Body of pancreas (tissue), 4 donors: ENCODE measurements around the gene UST.

ENCODE experiments used
- POLR2A ChIP-seq, 3 donors: fragments of 450-650 bp; IDR thresholded peaks; one replicate each; pipeline ENCODE4 v1.6.1; 2016; ENCODE audit warnings: antibody characterized with exemption in 3 of 3, mild to moderate bottlenecking in 2 of 3
- TF ChIP-seq, protein P1 (sequence below), 7 experiments: fragments of 450-650 bp in 4 of 7; fragments of 200-600 bp in 3 of 7; sonication (generic) in 3 of 7; IDR thresholded peaks; one replicate each; pipeline ENCODE4 v1.5.1; 2016 to 2019; ENCODE audit warnings: antibody characterized with exemption in 7 of 7

DNA sequence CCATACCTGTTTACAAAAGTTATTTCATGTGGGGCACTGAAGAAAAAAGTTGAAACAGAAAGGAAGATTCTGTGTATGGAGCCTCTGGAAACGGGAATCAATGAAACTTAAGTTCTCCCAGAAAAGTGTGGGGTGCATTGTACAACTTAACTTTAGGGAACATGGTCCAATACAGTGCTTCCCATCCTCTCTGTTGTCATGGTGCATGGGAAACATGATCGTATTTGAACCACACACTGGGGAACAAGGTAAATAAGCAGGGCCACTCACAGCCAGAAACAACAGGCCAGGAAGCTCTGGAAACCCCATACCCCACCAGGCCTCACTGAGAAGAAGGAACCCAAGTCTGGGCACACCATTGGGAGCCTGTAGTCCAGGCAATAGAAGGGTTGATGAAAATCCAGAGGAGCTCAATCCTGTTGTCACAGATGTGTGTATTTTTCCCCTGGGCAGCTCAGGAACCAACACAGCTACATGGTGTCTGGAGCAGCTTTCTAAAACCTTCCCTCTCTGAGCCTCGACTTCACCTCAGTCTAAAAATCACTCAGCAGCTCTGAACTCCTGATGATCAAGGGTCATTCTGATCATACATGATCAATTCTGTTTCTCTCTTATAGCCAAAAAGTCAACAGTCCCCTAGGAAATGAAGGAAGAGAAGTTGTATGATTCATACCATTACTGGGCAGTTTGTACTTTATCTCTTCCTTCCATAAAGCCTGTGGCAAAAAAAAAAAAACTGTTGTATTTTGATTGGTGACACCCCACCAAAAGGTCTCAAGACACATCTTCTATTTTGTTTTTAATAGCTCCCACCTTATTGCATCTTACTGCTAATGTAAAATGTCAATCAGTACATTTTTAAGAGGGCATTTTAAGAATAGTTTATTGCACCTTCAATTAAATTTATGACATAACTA is 372.2 kb downstream of the UST start:
- TF ChIP-seq, protein P1, sequence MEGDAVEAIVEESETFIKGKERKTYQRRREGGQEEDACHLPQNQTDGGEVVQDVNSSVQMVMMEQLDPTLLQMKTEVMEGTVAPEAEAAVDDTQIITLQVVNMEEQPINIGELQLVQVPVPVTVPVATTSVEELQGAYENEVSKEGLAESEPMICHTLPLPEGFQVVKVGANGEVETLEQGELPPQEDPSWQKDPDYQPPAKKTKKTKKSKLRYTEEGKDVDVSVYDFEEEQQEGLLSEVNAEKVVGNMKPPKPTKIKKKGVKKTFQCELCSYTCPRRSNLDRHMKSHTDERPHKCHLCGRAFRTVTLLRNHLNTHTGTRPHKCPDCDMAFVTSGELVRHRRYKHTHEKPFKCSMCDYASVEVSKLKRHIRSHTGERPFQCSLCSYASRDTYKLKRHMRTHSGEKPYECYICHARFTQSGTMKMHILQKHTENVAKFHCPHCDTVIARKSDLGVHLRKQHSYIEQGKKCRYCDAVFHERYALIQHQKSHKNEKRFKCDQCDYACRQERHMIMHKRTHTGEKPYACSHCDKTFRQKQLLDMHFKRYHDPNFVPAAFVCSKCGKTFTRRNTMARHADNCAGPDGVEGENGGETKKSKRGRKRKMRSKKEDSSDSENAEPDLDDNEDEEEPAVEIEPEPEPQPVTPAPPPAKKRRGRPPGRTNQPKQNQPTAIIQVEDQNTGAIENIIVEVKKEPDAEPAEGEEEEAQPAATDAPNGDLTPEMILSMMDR (IDR thresholded peaks at IDR 0.05): no peak
- no peak for TF ChIP-seq POLR2A (IDR thresholded peaks at IDR 0.05)
